Neural progenitor cell (in vitro differentiated cells): Measurements from ENCODE around the gene MSI2. TPM values are rescaled to one million over a fixed set of nuclear protein-coding genes. Genes with fewer than 3 reads are reported as not detected.

Experiments used
- DNase-seq: peaks from one replicate; pipeline ENCODE4 v3.0.0-alpha.2; 2016; ENCODE audit warnings: low spot score
- H2AFZ ChIP-seq: fragments of 200-600 bp; sonication (generic); replicated peaks from 2 replicates; pipeline ENCODE4 v1.6.1; 2016; ENCODE audit warnings: antibody characterized with exemption
- H3F3A ChIP-seq: fragments of 200-600 bp; sonication (generic); 2 replicates; pipeline ENCODE4 v1.6.1; 2016; ENCODE audit warnings: antibody characterized with exemption, low read depth
- H3K27ac ChIP-seq: fragments of 200-600 bp; sonication (generic); 2 replicates; pipeline ENCODE4 v1.5.1; 2016; ENCODE audit warnings: mild to moderate bottlenecking
- H3K27me3 ChIP-seq: fragments of 200-600 bp; sonication (generic); 2 replicates; pipeline ENCODE4 v1.6.1; 2016; ENCODE audit warnings: mild to moderate bottlenecking, moderate library complexity
- H3K36me3 ChIP-seq: fragments of 200-600 bp; sonication (generic); 2 replicates; pipeline ENCODE4 v1.5.1; 2016
- H3K4me1 ChIP-seq: fragments of 200-600 bp; sonication (generic); 2 replicates; pipeline ENCODE4 v1.6.1; 2016; ENCODE audit warnings: mixed run types
- H3K4me2 ChIP-seq: fragments of 200-600 bp; sonication (generic); 2 replicates; pipeline ENCODE4 v1.6.1; 2016
- H3K4me3 ChIP-seq: fragments of 200-600 bp; sonication (generic); 2 replicates; pipeline ENCODE4 v1.5.1; 2016
- H3K79me2 ChIP-seq: fragments of 200-600 bp; sonication (generic); 2 replicates; pipeline ENCODE4 v1.6.1; 2016; ENCODE audit warnings: low read depth
- H3K9ac ChIP-seq: fragments of 200-600 bp; sonication (generic); 2 replicates; pipeline ENCODE4 v1.6.1; 2016
- H3K9me3 ChIP-seq: fragments of 200-600 bp; sonication (generic); 2 replicates; pipeline ENCODE4 v1.5.1; 2016; ENCODE audit warnings: low read depth
- H4K20me1 ChIP-seq: fragments of 200-600 bp; sonication (generic); 2 replicates; pipeline ENCODE4 v1.6.1; 2016; ENCODE audit warnings: low read depth
- H3K27ac Mint-ChIP-seq: 3 replicates; pipeline ENCODE4 v1.8.0; 2021; ENCODE audit warnings: mixed read lengths
- H3K27me3 Mint-ChIP-seq: 2 replicates; pipeline ENCODE4 v1.8.0; 2022; ENCODE audit warnings: low read depth, mild to moderate bottlenecking, inconsistent platforms, moderate library complexity, mixed read lengths; ENCODE audit not compliant: insufficient read depth
- H3K36me3 Mint-ChIP-seq: 3 replicates; pipeline ENCODE4 v1.8.0; 2021; ENCODE audit warnings: mixed read lengths
- H3K4me1 Mint-ChIP-seq: 3 replicates; pipeline ENCODE4 v1.8.0; 2021; ENCODE audit warnings: mixed read lengths
- H3K4me3 Mint-ChIP-seq: 3 replicates; pipeline ENCODE4 v1.8.0; 2021; ENCODE audit warnings: mild to moderate bottlenecking, moderate library complexity, mixed read lengths
- H3K9me3 Mint-ChIP-seq: 3 replicates; pipeline ENCODE4 v1.8.0; 2020; ENCODE audit warnings: mixed read lengths
- EZH2 ChIP-seq: fragments of 200-600 bp; sonication (generic); IDR thresholded peaks from 2 replicates; pipeline ENCODE4 v1.6.1; 2017; ENCODE audit warnings: antibody characterized with exemption, mild to moderate bottlenecking, moderate library complexity
- EZH2phosphoT487 ChIP-seq: fragments of 200-600 bp; sonication (generic); IDR thresholded peaks from 2 replicates; pipeline ENCODE4 v1.6.1; 2017; ENCODE audit warnings: antibody characterized with exemption
- total RNA-seq: library from RNA; depleted of rRNA; stranded (reverse); fragments of >200 nt; gene quantifications from 2 replicates; pipeline ENCODE4 v1.2.3, GENCODE V29; 2015; ENCODE audit warnings: low replicate concordance
- TF ChIP-seq, protein P1 (sequence below): fragments of 200-600 bp; sonication (generic); IDR thresholded peaks from 2 replicates; pipeline ENCODE4 v1.5.1; 2017; ENCODE audit warnings: antibody characterized with exemption, mild to moderate bottlenecking

Gene MSI2
- total RNA-seq, 1 donor from 2014 or later = 96.9 TPM

DNA sequence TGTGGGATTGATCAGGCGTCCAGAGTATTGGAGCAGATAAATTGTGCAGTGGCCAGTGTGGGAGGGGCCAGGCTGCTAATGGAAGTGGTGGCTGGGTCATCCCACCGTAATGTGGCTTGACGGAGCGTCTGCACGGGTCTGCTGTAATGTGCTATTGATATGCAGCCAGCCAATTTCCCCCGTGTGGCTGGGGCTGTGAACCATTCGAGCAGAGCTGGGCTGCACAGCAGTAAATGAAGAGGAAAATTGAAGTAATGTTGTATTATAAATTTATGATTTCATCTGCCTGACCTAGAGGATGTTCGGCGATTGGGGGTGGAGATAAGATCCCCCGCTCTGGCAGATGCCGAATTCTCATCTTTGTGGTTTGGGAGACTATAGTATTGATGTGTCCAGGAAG, 367.3 kb downstream of the MSI2 start:
- Mint-ChIP-seq H3K27ac (no peak overlapping the region), H3K4me1 (peaks cover 39% of the 10 kb centered on the region), H3K4me3 (no peak overlapping the region), H3K36me3 (peaks cover 42% of the 10 kb centered on the region), H3K9me3 (no peaks in the 10 kb centered on the region), H3K27me3 (peaks cover 2% of the 10 kb centered on the region)
- no peak overlapping the region for H3K4me2 ChIP-seq
- H3K9ac ChIP-seq = no peak overlapping the region
- peaks cover 33% of the 10 kb centered on the region for H4K20me1 ChIP-seq
- no peaks in the 10 kb centered on the region for H3K9me3 ChIP-seq
- TF ChIP-seq EZH2 (no peak), EZH2phosphoT487 (no peak)
- TF ChIP-seq, protein P1, sequence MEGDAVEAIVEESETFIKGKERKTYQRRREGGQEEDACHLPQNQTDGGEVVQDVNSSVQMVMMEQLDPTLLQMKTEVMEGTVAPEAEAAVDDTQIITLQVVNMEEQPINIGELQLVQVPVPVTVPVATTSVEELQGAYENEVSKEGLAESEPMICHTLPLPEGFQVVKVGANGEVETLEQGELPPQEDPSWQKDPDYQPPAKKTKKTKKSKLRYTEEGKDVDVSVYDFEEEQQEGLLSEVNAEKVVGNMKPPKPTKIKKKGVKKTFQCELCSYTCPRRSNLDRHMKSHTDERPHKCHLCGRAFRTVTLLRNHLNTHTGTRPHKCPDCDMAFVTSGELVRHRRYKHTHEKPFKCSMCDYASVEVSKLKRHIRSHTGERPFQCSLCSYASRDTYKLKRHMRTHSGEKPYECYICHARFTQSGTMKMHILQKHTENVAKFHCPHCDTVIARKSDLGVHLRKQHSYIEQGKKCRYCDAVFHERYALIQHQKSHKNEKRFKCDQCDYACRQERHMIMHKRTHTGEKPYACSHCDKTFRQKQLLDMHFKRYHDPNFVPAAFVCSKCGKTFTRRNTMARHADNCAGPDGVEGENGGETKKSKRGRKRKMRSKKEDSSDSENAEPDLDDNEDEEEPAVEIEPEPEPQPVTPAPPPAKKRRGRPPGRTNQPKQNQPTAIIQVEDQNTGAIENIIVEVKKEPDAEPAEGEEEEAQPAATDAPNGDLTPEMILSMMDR = no peak
- DNase-seq = no peak
- H2AFZ ChIP-seq = no peak overlapping the region
- no peak overlapping the region for H3K4me3 ChIP-seq
- peaks cover 5% of the 10 kb centered on the region for H3K4me1 ChIP-seq
- no peaks in the 10 kb centered on the region for H3K27me3 ChIP-seq
- H3K36me3 ChIP-seq = no peaks in the 10 kb centered on the region
- no peaks in the 10 kb centered on the region for H3F3A ChIP-seq
- no peaks in the 10 kb centered on the region for H3K79me2 ChIP-seq
- no peak overlapping the region for H3K27ac ChIP-seq

DNA sequence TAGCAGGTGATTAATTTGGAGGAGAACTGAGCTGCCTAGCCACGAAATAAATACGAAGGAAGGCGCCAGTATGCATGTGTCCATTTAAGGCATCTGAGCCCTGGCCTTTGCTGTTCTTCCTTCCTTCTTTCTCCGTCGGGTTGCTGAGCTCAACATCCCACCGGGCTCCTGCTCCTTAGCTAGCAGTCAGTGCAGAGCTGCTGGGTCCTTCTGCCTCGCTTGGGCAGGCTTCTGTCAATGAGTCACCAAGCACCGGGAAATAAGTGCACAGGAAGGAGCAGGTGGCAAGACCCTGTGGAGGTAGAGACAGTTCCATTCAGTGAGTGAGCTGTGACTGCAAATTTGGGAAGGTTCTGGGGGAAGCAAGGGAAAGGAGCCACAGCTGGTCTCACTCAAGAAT, 368.1 kb downstream of the MSI2 start:
- DNase-seq = no peak
- H4K20me1 ChIP-seq = peaks cover 33% of the 10 kb centered on the region
- H3K27me3 ChIP-seq = no peaks in the 10 kb centered on the region
- no peaks in the 10 kb centered on the region for H3K9me3 Mint-ChIP-seq
- H3K27ac ChIP-seq = no peak overlapping the region
- no peak overlapping the region for H2AFZ ChIP-seq
- no peaks in the 10 kb centered on the region for H3K9me3 ChIP-seq
- H3K4me1 Mint-ChIP-seq = peaks cover 39% of the 10 kb centered on the region
- H3K27ac Mint-ChIP-seq = peak overlapping the region; percentile 91
- H3K4me2 ChIP-seq = no peak overlapping the region
- H3K36me3 Mint-ChIP-seq = peaks cover 41% of the 10 kb centered on the region
- H3K4me3 Mint-ChIP-seq = no peak overlapping the region
- no peak for TF ChIP-seq EZH2phosphoT487
- no peak for TF ChIP-seq EZH2
- TF ChIP-seq, protein P1 = no peak
- no peak overlapping the region for H3K4me3 ChIP-seq
- no peaks in the 10 kb centered on the region for H3F3A ChIP-seq
- H3K27me3 Mint-ChIP-seq = peaks cover 2% of the 10 kb centered on the region
- H3K4me1 ChIP-seq = peaks cover 5% of the 10 kb centered on the region
- H3K9ac ChIP-seq = no peak overlapping the region
- no peaks in the 10 kb centered on the region for H3K79me2 ChIP-seq
- H3K36me3 ChIP-seq = no peaks in the 10 kb centered on the region

DNA sequence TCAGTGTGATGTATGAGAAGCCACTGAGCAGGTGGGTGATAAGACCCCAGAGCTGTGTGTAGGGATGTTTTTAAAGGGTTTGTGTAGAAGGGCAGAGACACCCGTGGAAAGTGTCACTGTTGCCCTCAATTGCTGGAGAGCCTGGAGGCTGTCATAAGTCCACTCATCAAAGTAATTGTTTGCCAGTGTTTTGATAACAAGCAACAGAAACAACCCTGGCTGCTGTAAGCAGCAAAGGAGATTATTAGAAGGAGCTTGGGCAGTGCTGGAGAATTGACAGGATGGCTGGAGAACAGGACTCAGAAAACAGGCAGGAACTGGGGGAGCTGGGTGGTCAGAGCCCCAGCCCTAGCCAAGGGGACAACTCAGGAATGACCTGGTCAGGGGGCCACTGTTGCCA, 369.2 kb downstream of the MSI2 start:
- no peaks in the 10 kb centered on the region for H3F3A ChIP-seq
- H3K36me3 ChIP-seq = no peaks in the 10 kb centered on the region
- no peaks in the 10 kb centered on the region for H3K9me3 Mint-ChIP-seq
- no peak overlapping the region for H3K4me3 ChIP-seq
- no peak overlapping the region for H3K9ac ChIP-seq
- peaks cover 2% of the 10 kb centered on the region for H3K27me3 Mint-ChIP-seq
- H3K9me3 ChIP-seq = no peaks in the 10 kb centered on the region
- H3K27ac ChIP-seq = no peak overlapping the region
- H3K4me2 ChIP-seq = no peak overlapping the region
- peaks cover 29% of the 10 kb centered on the region for H4K20me1 ChIP-seq
- H3K4me1 ChIP-seq = peaks cover 5% of the 10 kb centered on the region
- peaks cover 37% of the 10 kb centered on the region for H3K36me3 Mint-ChIP-seq
- H3K27ac Mint-ChIP-seq = peak overlapping the region; percentile 83
- no peaks in the 10 kb centered on the region for H3K79me2 ChIP-seq
- no peak overlapping the region for H2AFZ ChIP-seq
- H3K27me3 ChIP-seq = no peaks in the 10 kb centered on the region
- TF ChIP-seq, protein P1 = no peak
- TF ChIP-seq EZH2 = no peak
- TF ChIP-seq EZH2phosphoT487 = no peak
- DNase-seq = no peak
- peaks cover 39% of the 10 kb centered on the region for H3K4me1 Mint-ChIP-seq
- no peak overlapping the region for H3K4me3 Mint-ChIP-seq
